SIG-M5 (cell line): ENCODE data around the gene NCS1.

Source experiments
- DNase-seq: peaks from one replicate; lab custom pipeline; 2025; lab: John Stamatoyannopoulos, UW

The NCS1 gene

DNA sequence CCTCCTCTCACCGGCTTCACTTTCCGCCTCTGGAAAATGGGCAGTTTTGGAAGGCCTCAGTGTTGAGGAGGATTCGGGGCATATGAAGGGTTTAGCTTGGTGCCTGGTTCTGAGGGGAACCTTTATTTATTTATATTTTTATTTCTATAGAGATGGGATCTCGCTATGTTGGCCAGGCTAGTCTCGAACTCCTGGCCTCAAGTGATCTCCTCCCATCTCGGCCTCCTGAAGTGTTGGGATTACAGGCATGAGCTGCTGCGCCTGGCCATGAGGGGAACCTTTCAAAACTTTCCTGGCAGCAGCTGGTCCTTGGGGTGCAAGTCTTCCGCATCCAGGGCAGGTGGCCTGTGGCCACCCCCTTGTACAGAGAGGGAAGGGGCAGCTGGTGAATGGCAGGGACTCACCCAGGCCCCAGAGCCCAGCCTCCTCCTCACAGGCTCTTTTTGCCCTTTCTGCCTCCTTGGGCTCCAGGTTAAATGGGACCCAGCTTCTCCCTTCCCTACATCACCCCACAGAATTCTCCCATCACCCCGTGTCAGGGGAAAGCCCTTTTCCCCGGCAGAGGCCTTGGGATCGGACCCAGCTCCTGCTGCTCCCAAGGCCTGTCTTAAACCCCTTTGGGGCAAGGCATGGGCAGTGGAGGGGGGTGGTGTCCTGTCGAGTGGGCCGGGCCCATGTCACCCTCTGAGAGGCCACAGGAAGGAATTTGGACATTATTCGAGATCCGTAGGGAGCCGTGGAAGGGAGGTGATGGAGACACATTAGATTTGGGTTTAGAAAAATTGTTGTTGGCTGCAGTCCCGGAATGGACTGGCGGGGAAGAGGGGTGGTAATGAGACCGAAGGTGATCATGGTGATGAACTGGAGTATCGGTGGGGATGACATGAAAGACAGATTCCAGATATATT is 5.9 kb downstream of the NCS1 start:
- DNase-seq: no peak

DNA sequence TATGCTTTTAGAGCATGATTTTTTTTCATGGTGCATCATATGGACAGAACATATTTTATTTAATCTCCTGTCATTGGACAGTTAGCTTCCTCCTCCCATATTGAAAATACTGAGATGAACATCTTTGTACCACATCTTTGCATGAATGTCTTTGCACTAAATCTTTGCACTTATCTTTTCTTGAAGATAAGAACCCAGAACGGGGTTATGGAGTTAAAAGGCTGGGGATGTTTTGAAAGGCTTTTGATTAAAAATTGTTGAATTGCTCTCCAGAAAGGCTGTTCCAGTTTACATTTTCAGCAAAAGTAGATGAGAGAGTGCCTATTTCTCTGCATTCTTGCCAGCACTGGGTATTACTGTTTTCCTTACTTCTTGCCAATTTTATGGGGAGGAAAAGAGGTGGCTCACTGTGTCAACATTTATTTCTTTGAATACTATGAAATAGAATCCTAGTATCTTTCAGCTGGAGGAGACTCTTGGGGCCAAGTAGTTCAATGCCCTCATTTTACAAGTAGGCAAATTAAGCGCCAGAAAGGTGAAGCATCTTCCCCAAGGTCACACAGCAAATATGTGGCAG is 7.2 kb downstream of the NCS1 start:
- no peak for DNase-seq

DNA sequence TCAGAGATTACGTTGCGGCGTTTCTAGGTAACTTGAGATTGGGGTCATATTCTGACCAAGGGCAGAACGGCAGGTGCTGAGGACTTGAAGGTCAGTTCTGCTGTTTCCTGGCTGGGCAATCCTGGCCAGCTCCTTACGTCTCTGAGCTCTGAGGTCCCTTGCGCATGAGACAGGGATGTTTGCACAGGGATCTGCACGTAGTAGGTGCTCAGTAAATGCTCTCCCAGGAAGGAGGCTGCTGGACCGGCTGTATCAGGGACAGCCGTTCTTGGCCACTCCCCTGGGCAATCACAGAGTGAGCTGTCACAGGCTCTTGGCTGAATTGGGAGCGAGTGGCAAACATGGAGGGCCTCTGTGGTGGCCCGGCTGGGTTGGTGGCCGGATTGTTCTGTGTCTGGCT is 8.3 kb downstream of the NCS1 start:
- no peak for DNase-seq

DNA sequence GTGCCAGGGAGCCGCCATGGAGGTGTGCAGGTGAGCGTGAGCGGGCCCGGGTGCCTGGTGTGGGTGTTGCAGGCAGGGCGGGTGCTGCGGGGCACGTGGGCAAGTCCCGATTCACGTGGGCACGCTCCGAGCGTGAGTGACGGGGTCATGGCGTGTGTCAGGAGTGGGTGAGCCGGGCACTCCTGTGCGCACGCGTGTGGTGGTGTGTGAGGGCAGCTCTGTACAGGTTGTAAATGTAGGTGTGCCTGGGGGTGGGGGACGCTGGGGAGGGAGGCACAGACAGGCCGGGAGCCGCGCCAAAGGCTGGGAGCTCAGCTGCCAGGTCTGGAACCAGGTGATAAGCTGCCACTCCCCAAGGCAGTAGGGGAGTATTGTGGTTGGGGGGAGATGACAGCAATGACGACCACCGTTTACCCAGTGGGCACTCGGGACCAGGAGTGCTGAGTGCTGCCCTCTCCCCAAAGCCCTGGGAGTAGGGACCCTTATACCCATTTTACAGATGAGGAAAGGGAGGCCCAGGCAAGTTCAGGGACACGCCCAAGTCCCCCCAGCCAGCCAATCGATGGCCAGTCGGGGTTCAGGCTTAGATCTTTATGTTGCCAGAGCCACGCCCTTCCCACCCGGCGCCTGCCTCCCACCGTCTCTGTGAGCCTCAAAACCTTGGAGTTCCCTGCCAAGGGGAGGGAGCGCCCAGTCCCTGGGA is 9.6 kb downstream of the NCS1 start:
- no peak for DNase-seq

DNA sequence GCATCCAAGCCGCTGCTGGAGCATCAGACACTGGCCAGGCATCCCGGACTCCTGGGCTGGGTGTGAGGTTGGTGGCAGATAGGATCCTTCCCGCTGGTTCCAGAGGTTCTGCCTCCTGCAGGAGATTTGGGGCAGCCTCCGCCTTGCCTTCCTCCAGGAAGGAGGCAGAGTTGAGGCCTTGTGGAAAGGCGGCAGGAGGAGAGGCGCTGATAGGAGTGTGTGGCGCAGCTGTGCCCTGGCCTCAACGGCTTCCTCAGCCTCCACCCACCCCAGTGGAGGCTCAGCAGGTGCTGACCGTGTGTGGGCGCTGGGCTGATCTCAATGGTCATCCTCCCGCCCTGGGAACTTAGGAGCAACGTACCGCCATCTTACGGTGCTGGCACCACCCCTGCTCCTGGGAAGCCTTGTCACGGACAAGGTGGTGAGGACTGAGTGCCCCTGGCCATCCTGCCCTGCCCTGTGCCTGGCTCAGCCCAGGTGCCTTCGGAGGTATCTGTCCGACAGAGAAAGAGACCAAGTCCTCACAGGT is 10.2 kb downstream of the NCS1 start:
- DNase-seq: no peak

DNA sequence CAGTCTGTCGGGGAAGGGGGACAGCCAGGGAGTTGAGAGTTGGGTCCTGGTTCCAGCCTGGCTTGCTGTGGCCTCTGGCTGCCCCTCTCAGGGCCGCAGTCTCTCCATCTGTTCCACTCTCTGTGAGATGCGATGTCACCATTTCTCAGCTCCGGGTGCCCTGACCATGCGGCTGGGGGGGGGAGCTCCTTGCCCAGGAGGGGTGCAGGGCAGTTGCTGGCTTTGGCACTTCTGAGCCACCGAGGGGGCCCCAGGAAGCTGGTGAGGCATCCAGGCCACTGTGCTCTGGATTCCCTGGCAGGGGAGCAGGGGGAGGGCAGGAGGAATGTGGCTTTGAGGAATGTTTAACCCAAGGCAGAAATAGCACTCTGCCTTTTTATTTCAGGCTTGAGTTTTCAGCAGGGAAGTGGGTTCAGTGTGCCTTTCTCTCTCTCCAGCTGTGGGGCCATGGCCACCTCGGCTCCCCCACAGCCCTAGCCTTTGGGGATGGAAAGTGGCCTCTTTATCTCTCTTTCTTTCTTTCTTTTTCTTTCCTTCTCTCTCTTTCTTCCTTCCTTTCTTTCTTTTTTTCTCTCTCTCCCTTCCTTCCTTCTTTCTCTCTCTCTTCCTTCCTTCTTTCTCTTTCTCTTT is 11.0 kb downstream of the NCS1 start:
- no peak for DNase-seq

DNA sequence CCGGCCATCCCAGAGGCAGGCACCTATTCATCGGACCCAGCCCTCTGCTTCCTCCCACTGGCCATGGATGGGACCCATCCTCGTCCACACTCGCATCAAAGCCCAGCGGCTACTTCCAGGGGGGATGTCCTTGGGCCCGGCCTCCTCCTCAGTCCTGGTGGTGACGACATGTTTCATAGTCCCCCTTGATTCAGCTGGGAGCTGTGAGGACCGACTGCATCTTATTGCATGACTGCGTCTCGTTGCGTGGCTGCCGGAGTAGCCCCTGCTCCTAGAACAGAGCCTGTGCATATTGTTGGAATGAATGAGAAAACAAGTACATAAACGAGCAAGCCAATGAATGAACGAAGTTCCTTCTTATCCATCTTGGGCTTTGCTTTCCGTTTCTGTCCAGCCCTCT is 12.8 kb downstream of the NCS1 start:
- DNase-seq: no peak

DNA sequence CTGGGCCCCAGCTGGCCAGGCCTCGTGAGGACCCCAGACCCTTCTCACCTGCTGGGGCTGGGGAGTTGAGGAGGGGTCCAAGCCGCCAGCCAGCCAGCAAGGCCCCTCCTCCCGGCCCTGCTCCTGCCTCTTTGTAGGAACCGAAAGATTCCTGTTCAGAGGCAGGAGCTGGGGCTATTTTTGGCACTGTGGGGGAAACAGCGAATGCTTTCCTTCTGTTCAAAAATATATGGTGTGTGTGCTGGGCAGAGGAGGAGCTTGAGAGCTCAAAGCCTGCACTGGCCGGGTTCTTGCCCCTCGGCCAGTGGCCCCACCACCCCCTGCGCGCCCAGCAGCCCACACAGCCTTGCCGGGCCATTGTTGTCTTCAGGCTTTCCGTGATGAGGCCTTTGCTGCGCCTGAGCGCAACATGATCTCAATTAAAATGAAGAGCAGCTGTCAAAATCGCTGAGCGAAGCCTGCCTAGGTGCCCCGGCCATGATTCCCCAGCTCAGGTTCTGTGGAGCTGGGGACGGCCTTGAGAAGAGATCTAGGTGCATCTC is 13.4 kb downstream of the NCS1 start:
- DNase-seq: no peak

DNA sequence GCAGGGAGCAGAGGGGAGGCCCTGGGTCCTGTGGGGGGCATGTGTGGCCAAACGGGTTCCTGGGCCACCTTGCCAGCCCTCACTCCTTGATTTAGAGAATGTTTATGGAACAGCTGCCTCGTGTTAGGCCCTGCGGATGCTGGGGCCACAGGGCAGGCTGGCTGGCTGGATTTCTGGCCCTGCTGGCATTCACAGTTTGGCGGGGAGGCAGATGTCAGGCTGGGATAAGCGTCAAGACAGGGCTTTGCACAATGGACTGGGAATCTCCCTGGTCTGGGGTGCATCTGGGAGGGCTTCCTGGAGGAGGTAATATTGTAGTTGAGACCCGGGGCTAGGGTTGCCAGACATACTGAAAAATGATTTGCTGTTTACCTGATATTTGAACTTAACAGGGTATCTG is 13.8 kb downstream of the NCS1 start:
- DNase-seq: no peak

DNA sequence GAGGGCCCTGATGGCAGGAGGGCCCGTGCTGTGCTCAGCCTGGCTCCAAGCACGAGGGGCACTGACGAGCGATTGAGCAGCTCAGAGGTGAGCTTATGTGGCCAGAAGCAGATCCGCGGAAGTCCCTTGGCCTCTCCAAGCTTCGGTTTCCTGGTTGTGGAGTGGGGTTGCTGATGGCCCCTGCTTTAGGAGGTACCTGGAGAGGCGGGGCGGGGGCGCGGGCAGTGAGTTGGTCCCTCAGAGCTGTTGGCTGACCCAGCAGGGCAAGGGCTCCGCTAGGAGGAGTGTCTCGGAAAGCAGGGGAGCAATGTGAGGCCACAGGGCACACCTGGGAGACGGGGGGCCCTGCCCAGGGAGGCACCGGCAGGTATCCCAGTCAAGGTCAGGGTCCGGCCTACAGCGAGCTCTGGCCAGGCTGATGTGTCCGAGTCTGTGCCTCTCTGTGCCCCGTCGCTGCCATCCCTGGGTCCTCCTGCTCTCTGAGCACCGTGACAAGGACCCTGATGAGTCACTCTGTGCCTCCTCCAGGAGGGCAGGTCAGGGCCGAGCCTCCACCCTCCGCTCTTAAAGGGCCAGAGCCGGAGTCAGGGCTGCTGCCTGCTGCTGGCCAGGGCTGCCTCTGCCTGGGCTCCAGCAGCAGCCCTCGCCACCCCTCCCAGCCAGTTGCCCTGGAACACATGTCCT is 14.8 kb downstream of the NCS1 start:
- no peak for DNase-seq

DNA sequence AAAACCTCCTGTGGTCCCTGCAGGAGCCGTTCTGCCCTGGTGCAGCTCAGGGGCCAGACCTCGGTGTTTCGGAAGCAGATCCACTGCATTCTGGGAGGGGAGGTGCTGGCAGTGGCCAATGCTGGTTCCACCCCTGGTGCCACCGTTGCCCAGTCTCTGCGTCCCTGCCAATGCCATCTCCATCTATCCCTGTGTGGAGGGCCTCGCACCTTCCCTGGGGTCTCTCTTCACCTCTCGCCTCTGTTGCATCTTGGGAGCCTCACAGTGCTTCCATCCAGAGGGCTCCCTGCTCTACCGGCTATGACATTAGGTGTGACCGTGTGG is 15.3 kb downstream of the NCS1 start:
- no peak for DNase-seq

DNA sequence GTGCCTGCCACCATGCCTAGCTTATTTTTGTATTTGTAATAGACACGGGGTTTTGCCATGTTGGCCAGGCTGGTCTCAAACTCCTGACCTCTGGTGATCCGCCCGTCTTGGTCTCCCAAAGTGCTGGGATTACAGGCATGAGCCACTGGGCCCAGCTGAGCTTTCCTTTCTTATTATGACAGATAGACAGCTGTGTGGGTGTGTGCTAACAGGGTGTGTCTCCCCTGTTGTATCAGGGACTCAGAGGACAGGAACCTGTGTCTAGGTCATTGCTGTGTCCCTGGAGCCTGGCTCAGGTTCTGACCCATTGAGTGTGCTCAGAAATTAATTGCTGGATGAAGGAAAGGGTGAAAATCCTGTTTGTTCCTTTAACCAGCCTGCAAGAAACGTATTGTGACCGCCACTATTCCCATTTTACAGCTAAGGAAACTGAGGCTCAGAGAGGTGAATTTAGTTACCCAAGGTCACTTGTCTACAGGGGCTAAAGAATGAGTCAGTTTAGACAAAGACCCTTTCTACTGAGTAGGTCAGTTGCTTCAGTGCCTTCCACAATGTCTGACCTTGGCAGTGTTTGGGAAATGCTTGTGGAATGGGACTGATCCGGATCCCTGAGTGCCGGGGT is 16.8 kb downstream of the NCS1 start:
- no peak for DNase-seq

DNA sequence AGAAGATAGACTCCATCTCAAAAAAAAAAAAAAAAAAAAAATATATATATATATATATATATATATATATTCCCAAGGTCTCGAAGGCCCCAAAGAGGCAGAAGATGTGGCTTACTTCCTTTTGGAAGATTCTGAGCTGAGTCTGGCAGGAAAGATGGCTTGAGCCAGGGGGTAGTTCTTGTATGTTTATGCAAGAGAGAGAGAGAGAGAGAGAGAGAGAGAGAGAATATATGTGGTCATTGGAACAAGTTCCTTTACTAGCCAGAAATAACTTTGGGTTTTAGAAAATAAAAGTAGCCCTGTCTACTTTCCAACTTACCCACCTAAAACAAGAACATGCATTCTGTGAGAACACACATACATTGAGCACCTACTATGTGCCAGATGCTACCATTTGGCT is 17.6 kb downstream of the NCS1 start:
- DNase-seq: no peak

DNA sequence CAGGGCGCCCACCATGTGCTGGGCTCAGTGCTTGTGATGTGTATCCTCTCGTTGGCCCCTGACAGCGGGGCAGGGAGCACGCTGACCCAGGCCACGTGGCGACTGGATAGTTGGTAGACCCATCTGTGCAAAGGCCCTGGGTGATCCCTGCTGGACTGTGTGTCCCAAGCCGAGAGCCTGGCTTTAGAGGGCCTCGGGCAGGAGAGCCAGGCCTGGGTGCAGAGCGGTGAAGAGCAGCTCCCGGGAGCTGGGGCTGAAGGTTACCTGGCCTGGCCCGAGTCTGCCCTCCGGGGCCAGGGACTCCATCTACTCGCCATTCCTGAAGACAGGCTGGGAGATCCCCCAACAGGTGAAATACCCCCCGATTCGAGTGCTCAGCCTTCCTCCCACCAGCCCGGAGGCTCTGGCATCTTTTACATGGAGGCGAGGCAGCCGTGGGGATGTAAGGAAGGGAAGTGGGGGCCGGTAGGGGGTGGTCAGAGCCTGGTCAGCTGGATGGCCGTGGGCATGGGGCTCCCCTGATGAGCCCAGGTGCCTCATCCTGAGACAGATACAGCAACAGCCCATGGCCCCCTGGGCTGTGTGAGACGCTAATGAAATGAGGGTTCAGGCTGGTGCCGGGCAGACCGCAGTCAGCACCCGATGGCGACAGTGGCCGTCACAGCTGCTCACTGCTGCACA is 19.0 kb downstream of the NCS1 start:
- DNase-seq: no peak

DNA sequence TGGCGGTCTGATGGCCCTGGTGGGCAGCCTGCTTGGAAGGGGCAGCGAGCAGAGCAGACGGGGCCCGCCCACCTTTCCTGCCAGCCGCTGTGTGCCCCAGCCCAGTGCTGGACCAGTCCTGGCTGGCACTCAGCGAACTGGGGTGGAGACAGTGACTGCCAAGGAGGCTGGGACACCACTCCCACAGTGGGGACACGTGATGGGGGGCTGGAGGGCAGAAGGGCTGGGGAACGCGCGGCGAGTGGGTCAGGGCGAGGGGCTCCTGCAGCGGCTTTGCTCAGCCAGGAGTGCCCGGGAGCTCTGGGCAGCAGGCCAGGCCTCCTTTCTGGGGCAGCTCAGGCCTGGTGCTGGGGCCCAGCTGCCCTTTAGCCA is 19.5 kb downstream of the NCS1 start:
- no peak for DNase-seq

DNA sequence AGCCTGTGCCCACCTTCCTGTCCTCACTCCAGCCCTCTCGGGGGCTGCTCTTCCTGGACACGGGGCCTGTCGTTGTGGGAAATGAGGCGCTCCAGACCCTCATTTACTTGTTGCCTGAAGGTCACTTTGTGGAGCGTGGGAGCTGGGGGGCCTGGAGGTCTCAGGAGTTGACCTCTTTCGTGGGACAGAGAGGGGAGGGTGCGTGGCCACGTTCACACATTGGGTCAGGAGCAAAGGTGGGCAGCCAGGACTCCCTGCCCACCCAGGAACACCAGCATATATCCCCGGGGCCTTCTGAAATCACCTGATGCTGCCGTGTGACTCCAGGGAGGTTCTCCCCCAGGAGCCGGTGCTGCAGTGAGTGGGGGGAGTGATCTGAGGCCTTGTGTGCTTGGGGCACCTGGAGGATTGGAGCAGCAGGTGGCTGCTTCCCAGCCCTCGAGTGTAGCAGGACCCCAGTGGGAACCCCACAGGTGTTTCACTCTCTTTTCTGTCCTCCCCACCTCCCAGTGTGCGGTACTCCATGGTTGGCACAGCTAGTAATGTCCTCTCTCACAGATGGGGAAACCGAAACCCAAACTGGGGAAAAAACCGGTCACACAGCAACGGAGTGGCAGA is 20.3 kb downstream of the NCS1 start:
- DNase-seq: no peak

DNA sequence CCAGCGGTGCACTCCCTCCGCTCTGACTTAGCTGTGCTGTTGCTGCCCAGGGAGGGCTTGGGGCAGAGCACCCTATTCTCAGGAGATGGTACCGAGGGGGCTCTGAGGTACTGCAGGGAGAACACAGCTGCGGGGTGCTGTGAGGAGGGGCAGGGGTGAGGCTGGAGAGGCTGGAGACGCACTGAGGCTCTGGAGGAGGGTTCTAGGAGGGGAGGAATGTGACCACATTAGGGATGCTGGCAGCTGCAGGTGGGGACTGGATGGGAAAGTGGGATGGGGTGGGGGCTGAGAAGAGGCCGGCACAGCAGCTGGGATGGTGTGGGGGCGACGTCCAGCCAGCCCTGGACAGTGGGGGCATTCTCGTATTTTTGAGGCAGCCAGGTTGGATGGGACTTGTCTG is 20.9 kb downstream of the NCS1 start:
- DNase-seq: no peak

DNA sequence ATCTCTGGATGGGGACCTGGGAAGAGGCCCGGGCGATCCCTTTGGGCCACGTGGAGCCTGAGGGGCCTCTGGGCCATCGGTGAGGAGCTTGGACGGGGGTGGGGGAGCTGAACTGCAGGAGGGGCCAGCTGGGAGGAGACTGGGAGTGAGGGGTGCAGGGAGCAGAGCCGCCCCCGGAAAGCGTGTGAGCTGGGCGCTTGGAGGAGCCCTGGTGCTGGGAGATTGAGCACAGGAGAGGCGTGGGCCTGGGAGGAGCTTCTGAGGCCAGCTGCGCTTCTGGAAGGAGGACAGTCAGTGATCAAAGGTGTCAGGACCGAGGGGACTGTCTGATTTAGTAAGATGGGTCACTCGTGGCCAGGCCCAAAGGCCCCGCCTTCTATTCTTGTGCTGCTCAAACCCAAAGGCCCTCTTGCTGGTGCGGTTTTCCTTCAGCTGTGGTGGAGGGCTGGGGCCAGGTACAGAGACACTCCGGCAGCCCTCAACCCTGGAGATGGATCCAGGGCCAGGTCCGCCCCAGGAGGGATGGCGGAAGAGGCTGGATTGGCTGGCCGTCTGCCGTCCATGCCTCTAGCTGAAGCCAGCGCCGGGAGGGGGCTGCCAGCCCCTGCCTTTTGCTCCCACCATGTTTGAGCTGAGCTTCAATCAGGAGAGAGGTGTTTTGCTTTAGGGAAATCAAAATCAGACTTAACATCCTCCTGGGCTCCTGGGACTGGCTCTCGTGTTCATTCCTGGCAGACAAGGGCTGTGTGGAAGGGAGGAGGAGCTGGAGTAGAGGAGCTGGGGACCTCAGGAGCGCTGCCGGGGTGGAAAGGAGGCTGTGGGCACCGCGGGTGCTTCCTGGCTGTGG is 21.6 kb downstream of the NCS1 start:
- no peak for DNase-seq

DNA sequence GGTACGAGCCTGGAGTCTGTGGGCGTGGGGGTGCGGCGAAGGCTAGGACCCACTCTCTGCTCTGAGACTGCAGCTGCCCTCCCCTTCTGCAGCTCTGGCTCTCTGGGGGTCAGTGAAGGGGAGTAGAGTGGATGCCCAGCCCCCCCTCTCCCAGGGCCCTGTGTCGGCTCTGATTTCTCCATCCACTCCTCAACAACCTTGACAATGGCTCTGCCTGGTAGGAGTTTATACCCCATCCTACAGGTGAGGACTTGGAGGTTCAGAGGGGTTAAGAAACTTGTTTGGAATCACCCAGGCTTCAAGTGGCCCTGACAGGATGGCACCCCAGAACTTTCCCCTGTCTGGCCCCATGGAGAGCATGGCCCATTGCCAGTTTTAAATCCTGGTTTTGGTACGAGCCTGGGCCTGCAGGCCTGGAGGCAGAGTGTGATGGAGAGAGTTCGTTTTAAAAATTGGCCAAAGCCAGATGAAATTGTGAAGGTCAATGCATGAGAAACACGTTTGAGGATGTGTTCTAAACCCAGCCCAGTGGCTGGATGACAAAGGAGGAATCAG is 22.3 kb downstream of the NCS1 start:
- no peak for DNase-seq
